Endothelial cell of umbilical vein (primary cell): Measurements from ENCODE around the gene RPS18. TPM values are rescaled to one million over a fixed set of nuclear protein-coding genes. Genes with fewer than 3 reads are reported as not detected.

ENCODE experiments used
- BruUV-seq: library from RNA; stranded (reverse); fragments of 400-500 nt; replicated peaks from 2 replicates; lab custom pipeline; 2021; lab: Mats Ljungman, UMichigan
- CTCF ChIA-PET: fragments of 300-600, 350-600 bp; sonication (Branson Sonifier 250); formaldehyde crosslinking; loops from one replicate; lab custom pipeline; 2021; ENCODE audit warnings: antibody characterized with exemption, inconsistent platforms; lab: Charles Lee
- POLR2A ChIA-PET: fragments of 300-600, 350-600 bp; sonication (Branson Sonifier 250); formaldehyde crosslinking; loops from one replicate; lab custom pipeline; 2021; ENCODE audit warnings: antibody characterized with exemption, inconsistent platforms; lab: Charles Lee
- DNase-seq: peaks from one replicate; pipeline ENCODE4 v3.0.0-alpha.2; 2011; ENCODE audit warnings: low read depth, low spot score
- FAIRE-seq: peaks from 2 replicates; lab custom pipeline; 2011; peaks lifted over from hg19 to GRCh38; lab: Jason Lieb, UNC
- H2AFZ ChIP-seq: 2 replicates; pipeline ENCODE4 v1.6.0; 2012; ENCODE audit warnings: low read depth, low read length, control low read depth, inconsistent platforms
- H3K27ac ChIP-seq: 2 replicates; pipeline ENCODE4 v1.5.1; 2011; ENCODE audit warnings: low read depth, mild to moderate bottlenecking, control low read depth, low read length, moderate library complexity; ENCODE audit not compliant: insufficient read depth
- H3K27me3 ChIP-seq, 2 experiments: 2 replicates each; pipeline versions ENCODE4 v1.6.0 to v1.6.1; 2011; ENCODE audit warnings: low read length in 2 of 2, mixed read lengths in 1 of 2; ENCODE audit not compliant: control insufficient read depth in 2 of 2, insufficient read depth in 2 of 2
- H3K36me3 ChIP-seq, 2 experiments: 2 replicates in 1 of 2; 3 replicates in 1 of 2; pipeline ENCODE4 v1.5.1; 2011; ENCODE audit warnings: low read length in 2 of 2, mild to moderate bottlenecking in 1 of 2, moderate library complexity in 1 of 2; ENCODE audit not compliant: control insufficient read depth in 2 of 2, insufficient read depth in 2 of 2; ENCODE audit errors: extremely low read depth in 1 of 2
- H3K4me1 ChIP-seq: 3 replicates; pipeline ENCODE4 v1.5.1; 2011; ENCODE audit warnings: mild to moderate bottlenecking, low read length; ENCODE audit not compliant: control insufficient read depth, insufficient read depth; ENCODE audit errors: extremely low read depth
- H3K4me2 ChIP-seq: 2 replicates; pipeline ENCODE4 v1.6.1; 2011; ENCODE audit warnings: low read length, control low read depth, mixed read lengths; ENCODE audit not compliant: insufficient read depth
- H3K4me3 ChIP-seq, 3 experiments: fragments of 200-600 bp in 1 of 3; sonication (generic), shearing (Covaris generic) in 1 of 3; replicated peaks in 1 of 3; 2 replicates each; pipeline ENCODE4 v1.5.1; 2011 to 2016; ENCODE audit warnings: control low read depth in 3 of 3, low read length in 3 of 3, mild to moderate bottlenecking in 2 of 3, inconsistent platforms in 1 of 3, low read depth in 1 of 3, moderate library complexity in 1 of 3; ENCODE audit not compliant: insufficient read depth in 1 of 3
- H3K79me2 ChIP-seq: 2 replicates; pipeline ENCODE4 v1.6.0; 2012; ENCODE audit warnings: low read length, inconsistent platforms; ENCODE audit not compliant: control insufficient read depth, insufficient read depth
- H3K9ac ChIP-seq: replicated peaks from 2 replicates; pipeline ENCODE3; 2011; ENCODE audit warnings: low read length, control low read depth; ENCODE audit not compliant: insufficient read depth; ENCODE audit errors: extremely low read depth
- H3K9me1 ChIP-seq: replicated peaks from 3 replicates; pipeline ENCODE4 v1.6.0; 2011; ENCODE audit warnings: mild to moderate bottlenecking, low read length; ENCODE audit not compliant: control insufficient read depth, insufficient read depth; ENCODE audit errors: extremely low read depth
- H3K9me3 ChIP-seq: replicated peaks from 2 replicates; pipeline ENCODE4 v1.5.1; 2012; ENCODE audit warnings: low read length, inconsistent platforms; ENCODE audit not compliant: control insufficient read depth, insufficient read depth
- H4K20me1 ChIP-seq: replicated peaks from 2 replicates; pipeline ENCODE3; 2011; ENCODE audit warnings: mild to moderate bottlenecking, low read length; ENCODE audit not compliant: control insufficient read depth, insufficient read depth; ENCODE audit errors: extremely low read depth
- EZH2 ChIP-seq: IDR thresholded peaks from 2 replicates; pipeline ENCODE4 v1.6.1; 2012; ENCODE audit warnings: borderline replicate concordance, low read depth, mild to moderate bottlenecking, moderate library complexity, low read length, inconsistent platforms; ENCODE audit not compliant: severe bottlenecking
- FOS ChIP-seq: IDR thresholded peaks from 2 replicates; pipeline ENCODE4 v1.6.1; 2011; ENCODE audit warnings: mild to moderate bottlenecking, low read length, moderate library complexity, borderline replicate concordance; ENCODE audit not compliant: insufficient read depth
- GATA2 ChIP-seq: IDR thresholded peaks from 2 replicates; pipeline ENCODE4 v1.7.0; 2011; ENCODE audit warnings: low read depth, mild to moderate bottlenecking, moderate library complexity, mixed read lengths, low read length; ENCODE audit not compliant: insufficient read length, insufficient read depth
- JUN ChIP-seq: IDR thresholded peaks from 2 replicates; pipeline ENCODE4 v1.6.1; 2011; ENCODE audit warnings: borderline replicate concordance, low read depth; ENCODE audit not compliant: insufficient read length, insufficient read depth
- MAX ChIP-seq: IDR thresholded peaks from 2 replicates; pipeline ENCODE4 v1.6.1; 2011; ENCODE audit not compliant: insufficient read depth, insufficient read length
- MYC ChIP-seq: IDR thresholded peaks from one replicate; pipeline ENCODE4 v1.6.1; 2011; ENCODE audit warnings: mild to moderate bottlenecking, low read depth, low read length
- POLR2A ChIP-seq: IDR thresholded peaks from 2 replicates; pipeline ENCODE4 v1.6.1; 2012; ENCODE audit warnings: low read depth, mild to moderate bottlenecking, control low read depth, low read length
- POLR2AphosphoS5 ChIP-seq: IDR thresholded peaks from 2 replicates; pipeline ENCODE4 v1.6.1; 2012; ENCODE audit warnings: low read depth, mild to moderate bottlenecking, control low read depth, low read length, moderate library complexity; ENCODE audit not compliant: insufficient read depth
- dilution Hi-C: fragments of 300-500 bp; cut with MboI; formaldehyde crosslinking; loops from one replicate; pipeline ENCODE4 v1.15.0; 2019; ENCODE audit warnings: low sequenced_read_pairs; ENCODE audit not compliant: extremely low pct_ligation_motif_present
- intact Hi-C: fragments of 100-400 bp; cut with micrococcal nuclease; formaldehyde crosslinking; loops from one replicate; pipeline ENCODE4 v1.10.0; 2022
- polyA plus RNA-seq, 4 experiments: library from polyadenylated mRNA; depleted of rRNA in 3 of 4; stranded (reverse) in 3 of 4; unstranded in 1 of 4; fragments of >200 nt; gene quantifications; 2 replicates each; pipeline versions ENCODE4 v1.2.1 to v1.2.3, GENCODE V29; 2011 to 2012; ENCODE audit warnings: missing spikeins in 1 of 4
- total RNA-seq: library from RNA; stranded (reverse); gene quantifications from 2 replicates; pipeline ENCODE4 v1.2.3, GENCODE V29; 2021
- TF ChIP-seq, protein P1 (sequence below), 2 donors: IDR thresholded peaks; 1 replicate in 1 of 2; 2 replicates in 1 of 2; pipeline ENCODE4 v1.5.1; 2011; ENCODE audit warnings: low read length in 2 of 2, mild to moderate bottlenecking in 2 of 2, moderate library complexity in 2 of 2, control low read depth in 1 of 2, inconsistent platforms in 1 of 2, low read depth in 1 of 2; ENCODE audit not compliant: insufficient read depth in 1 of 2; ENCODE audit errors: extremely low read depth in 1 of 2

Gene RPS18
- total and polyA plus RNA-seq, 2 donors (not counting 3 experiments of a cell fraction or from before 2014, with no cell fraction given) = 2,336 to 5,541 TPM

DNA sequence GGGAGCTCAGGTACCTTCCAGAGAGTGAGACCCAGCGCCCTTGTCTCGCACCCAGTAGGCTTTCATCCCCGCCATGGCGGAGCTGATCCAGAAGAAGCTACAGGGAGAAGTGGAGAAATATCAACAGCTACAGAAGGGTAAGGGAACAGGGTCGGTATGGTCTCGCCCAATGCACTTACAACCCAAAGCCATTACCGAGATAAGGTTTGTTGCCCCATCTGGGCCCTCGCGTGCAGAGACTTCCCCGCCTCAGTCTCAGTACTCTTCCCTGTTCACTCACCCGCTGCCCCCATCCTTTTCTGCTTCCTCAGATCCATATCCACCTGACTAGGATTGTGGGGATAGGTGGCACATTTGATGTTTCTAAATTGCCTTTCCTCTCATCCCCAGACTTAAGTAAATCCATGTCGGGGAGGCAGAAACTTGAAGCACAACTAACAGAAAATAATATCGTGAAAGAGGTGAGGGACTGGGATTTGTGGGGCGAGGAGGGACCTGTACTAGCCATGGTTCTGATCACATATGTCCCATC is 18.0 kb downstream of the RPS18 start:
- POLR2A ChIA-PET = interaction anchor here (0.7 to 1.7 kb wide), 3 partner anchors 13 to 33 kb away, joined by 4 to 6 read pairs (median 5); partner anchors contain the start of genes B3GALT4, RPS18 and VPS52
- Histone ChIP-seq H3K9me1 (no peaks in the 10 kb centered on the region), H3K36me3 (peaks cover 14 to 38% of the 10 kb centered on the region in 2 experiments), H3K4me3 (peak overlapping the region; percentile 59 to 96 (median 88)), H3K79me2 (peaks cover 27% of the 10 kb centered on the region), H4K20me1 (no peaks in the 10 kb centered on the region), H3K9me3 (no peaks in the 10 kb centered on the region), H3K4me2 (peak overlapping the region; percentile 79), H3K27ac (peak overlapping the region; percentile 16), H3K4me1 (peaks cover 13% of the 10 kb centered on the region), H3K9ac (peak overlapping the region; percentile 65), H2AFZ (peak overlapping the region; percentile 48), H3K27me3 (no peaks in the 10 kb centered on the region)
- DNase-seq = no peak
- dilution Hi-C loops = no loop called here
- CTCF ChIA-PET = interaction anchor here (1.1 to 2.1 kb wide), 8 partner anchors 8 to 28 kb away, joined by 3 to 17 read pairs (median 5); partner anchors contain the start of genes B3GALT4, RGL2 and ZBTB22
- no peak for TF ChIP-seq FOS
- no peak for TF ChIP-seq EZH2
- TF ChIP-seq POLR2A = peak; percentile 11
- TF ChIP-seq GATA2 = no peak
- TF ChIP-seq JUN = no peak
- FAIRE-seq = no peak
- intact Hi-C loops = loop anchor here (1.0 kb wide), 2 partner anchors 9 to 19 kb away; partner anchors contain the start of gene VPS52
- BruUV-seq = TSS peak; percentile 82

DNA sequence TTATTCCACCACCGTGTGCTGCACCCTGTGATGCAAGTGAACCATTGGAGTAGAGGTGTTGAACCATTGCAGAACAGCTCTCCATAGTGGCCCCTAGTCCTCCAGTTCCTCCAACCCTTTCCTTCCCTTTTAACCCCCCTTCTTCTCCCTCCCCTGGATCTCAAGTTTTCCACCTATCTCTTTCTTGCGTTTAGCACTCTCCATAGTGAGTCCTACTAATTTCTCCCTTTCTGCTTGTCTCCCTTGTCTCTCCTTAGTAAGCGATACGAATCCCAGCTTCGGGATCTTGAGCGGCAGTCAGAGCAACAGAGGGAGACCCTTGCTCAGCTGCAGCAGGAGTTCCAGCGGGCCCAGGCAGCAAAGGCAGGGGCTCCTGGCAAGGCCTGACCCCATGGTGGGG is 18.6 kb downstream of the RPS18 start:
- Histone ChIP-seq H3K4me2 (peak overlapping the region; percentile 79), H3K4me3 (no peak overlapping the region), H3K9me1 (no peaks in the 10 kb centered on the region), H3K4me1 (peaks cover 13% of the 10 kb centered on the region), H3K27ac (no peak overlapping the region), H4K20me1 (no peaks in the 10 kb centered on the region), H3K36me3 (peaks cover 14 to 36% of the 10 kb centered on the region in 2 experiments), H3K79me2 (peaks cover 27% of the 10 kb centered on the region), H3K9ac (peak overlapping the region; percentile 65), H3K27me3 (no peaks in the 10 kb centered on the region), H3K9me3 (no peaks in the 10 kb centered on the region), H2AFZ (no peak overlapping the region)
- CTCF ChIA-PET = interaction anchor here (1.1 to 2.1 kb wide), 3 partner anchors 9 to 13 kb away, joined by 3 to 7 read pairs (median 3); partner anchors contain the start of gene B3GALT4
- no peak for FAIRE-seq
- no TSS peak for BruUV-seq
- dilution Hi-C loops (no loop called here), intact Hi-C loops (no loop called here)
- DNase-seq = no peak
- POLR2A ChIA-PET = no interaction called here
- TF ChIP-seq FOS (no peak), GATA2 (no peak), MYC (no peak), EZH2 (no peak), POLR2AphosphoS5 (no peak), MAX (no peak), JUN (no peak), POLR2A (no peak)
- TF ChIP-seq, protein P1, sequence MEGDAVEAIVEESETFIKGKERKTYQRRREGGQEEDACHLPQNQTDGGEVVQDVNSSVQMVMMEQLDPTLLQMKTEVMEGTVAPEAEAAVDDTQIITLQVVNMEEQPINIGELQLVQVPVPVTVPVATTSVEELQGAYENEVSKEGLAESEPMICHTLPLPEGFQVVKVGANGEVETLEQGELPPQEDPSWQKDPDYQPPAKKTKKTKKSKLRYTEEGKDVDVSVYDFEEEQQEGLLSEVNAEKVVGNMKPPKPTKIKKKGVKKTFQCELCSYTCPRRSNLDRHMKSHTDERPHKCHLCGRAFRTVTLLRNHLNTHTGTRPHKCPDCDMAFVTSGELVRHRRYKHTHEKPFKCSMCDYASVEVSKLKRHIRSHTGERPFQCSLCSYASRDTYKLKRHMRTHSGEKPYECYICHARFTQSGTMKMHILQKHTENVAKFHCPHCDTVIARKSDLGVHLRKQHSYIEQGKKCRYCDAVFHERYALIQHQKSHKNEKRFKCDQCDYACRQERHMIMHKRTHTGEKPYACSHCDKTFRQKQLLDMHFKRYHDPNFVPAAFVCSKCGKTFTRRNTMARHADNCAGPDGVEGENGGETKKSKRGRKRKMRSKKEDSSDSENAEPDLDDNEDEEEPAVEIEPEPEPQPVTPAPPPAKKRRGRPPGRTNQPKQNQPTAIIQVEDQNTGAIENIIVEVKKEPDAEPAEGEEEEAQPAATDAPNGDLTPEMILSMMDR (IDR thresholded peaks at IDR 0.05; ENCODE audit: extremely low read depth in 1 of 2, insufficient read depth in 1 of 2, low read depth in 1 of 2, low read length in 2 of 2) = no peak
